Subcutaneous adipose tissue (tissue), 4 donors: ENCODE results near the gene HOXA13. TPM values are rescaled to one million over a fixed set of nuclear protein-coding genes. Genes with fewer than 3 reads are reported as not detected.

ENCODE experiments used
- total RNA-seq, 4 donors: library from RNA; depleted of rRNA; stranded (reverse); fragments of >200 nt; gene quantifications; one replicate each; pipeline ENCODE4 v1.1.0, GENCODE V29; 2016
- TF ChIP-seq, protein P1 (sequence below): fragments of 450-650 bp; IDR thresholded peaks from one replicate; pipeline ENCODE4 v1.5.1; 2016; ENCODE audit warnings: low read depth, mild to moderate bottlenecking, control low read depth, antibody characterized with exemption, moderate library complexity

HOXA13 gene
- total RNA-seq, 4 donors from 2014 or later, result 0.44 to 0.68 (median 0.65) TPM; not detected in 1

DNA sequence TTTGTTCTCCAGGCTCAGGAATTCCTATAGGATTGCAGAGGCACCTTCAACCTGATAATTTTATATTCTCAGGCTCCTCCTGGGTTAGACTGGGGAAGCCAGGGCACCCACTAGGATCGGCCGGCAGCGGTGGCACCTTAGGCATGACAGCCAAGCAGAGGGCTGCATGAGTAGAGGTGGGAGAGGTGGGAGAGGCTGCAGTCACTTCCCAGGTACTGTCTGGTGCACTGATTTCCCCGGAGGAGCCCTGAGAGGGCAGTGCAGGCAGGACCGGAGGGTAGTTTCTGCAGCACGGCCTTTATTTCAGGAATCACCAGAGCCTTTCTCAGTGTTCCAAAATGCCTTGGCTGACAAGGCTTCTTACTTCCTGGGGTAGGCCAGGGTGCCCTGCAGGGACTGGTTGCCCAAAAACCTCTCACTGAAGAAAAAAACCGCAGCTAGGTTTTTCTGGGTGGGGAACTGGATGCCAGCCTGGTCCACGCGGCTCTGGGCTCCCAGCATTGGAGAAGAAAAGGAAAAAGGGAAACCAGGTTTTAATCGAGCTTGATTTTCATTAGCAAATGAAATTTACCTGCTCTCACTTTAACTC lies 3.6 kb upstream of the HOXA13 start:
- TF ChIP-seq, protein P1, sequence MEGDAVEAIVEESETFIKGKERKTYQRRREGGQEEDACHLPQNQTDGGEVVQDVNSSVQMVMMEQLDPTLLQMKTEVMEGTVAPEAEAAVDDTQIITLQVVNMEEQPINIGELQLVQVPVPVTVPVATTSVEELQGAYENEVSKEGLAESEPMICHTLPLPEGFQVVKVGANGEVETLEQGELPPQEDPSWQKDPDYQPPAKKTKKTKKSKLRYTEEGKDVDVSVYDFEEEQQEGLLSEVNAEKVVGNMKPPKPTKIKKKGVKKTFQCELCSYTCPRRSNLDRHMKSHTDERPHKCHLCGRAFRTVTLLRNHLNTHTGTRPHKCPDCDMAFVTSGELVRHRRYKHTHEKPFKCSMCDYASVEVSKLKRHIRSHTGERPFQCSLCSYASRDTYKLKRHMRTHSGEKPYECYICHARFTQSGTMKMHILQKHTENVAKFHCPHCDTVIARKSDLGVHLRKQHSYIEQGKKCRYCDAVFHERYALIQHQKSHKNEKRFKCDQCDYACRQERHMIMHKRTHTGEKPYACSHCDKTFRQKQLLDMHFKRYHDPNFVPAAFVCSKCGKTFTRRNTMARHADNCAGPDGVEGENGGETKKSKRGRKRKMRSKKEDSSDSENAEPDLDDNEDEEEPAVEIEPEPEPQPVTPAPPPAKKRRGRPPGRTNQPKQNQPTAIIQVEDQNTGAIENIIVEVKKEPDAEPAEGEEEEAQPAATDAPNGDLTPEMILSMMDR, result no peak

DNA sequence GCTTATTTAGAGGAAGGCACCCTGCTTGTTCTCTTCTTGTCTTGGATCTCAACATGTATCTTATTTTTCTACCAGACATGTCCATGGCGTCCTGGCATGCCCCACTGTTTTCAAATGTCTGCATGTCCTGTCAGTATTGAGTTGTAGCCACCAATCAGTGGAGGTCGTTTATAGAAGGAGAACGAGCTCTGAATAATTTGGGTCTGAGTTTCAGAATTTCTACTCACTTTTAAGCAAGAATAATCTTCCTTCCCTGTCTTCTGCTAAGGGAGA lies 2.9 kb upstream of the HOXA13 start:
- TF ChIP-seq, protein P1, result no peak

DNA sequence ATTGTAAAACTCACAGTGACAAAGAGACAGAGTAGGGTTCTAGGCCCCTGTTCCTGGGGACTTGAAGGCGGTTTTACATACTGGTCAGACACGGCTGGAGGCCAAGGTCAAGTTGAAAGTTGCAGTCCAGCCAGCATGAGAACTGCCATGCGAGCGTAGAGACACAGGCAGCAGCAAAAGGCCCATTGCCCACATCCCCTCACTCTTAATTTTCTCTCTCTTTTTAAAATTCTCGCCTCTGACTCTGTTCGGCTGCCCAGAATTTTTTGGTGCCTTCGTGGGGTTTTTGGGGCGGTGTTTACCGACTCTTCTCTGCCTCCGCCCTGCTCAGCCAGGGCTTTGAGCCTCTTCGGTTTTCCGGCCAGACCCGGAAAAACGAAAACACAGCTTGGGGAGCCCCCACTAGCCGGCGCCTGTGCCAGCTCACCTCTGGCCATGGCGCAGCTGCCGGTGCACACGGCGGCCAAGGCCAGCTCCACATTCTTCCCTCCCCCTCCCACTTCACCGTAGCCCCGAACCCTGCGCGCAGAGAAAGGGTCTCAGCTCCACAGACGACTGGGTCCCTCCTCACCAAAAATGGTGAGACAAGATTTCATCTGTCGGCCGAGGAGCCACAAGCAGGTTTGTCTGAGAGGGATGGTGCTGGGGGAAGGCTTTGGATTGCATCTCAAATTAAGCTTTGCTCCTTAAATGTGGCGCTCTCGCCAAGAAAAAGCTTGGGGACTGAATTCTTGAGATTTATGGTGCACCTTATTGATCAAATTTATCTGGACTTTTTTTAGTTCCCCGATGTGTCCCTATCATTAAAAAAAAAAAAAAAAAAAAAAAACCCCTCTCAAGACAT lies 2.3 kb upstream of the HOXA13 start:
- TF ChIP-seq, protein P1, result no peak

DNA sequence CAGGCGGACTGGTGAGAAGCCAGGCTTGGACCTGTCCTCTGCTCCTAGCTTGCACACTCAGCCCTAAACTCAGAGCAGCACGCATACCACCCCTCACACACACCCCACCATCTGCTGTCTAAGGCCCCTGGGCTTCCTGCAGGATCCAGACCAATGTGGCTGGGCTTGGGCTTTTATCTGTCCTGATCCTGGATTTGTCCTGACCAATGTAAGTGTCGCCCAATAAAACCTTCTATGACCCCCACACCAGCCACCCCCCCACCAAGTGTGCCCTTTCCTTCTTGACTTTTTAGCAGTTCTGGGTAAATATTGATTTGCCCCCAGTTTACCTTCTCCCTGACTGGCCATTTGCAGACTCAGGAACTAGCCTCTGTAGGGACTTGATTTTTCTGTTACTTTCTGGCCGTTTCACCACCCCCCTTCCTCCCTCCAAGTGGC lies 1.7 kb upstream of the HOXA13 start:
- TF ChIP-seq, protein P1, result no peak

DNA sequence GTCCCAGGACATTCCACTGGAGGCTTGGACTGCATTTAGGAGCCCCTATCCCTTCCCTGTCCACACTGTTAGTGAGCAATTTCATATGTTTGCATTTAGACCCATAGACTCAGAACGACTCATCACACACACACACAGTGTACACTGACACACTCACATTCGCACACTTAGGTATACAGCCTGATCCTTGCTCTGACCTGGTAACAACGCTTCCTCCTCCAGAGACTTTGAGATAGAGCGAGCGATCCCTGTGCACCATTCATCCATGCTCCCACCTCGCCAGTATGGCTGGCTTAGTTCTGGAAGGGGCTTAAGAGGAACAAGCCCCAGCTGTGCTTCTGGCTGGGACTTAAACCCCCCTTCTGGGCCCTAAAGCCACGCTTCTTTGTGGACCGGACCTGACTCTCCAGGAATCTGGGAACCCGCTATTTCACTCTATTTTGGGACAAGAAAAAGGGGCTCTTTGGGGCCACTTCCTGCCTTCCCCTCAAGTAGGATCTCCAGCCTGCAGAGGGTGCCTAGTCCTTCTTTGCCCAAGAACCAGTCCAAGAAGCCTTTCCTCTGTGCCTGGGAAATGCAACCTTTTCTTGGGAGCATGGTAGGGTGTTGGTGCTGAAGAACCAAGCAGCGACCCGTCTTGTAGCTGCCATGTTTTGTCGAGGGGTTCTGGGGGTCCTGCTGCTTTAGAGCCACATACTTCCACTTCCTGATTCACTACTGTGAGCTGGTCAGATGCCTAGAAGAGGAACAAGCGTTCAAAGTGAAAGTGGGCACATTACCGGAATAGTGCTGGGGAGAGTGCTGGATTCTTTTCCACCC lies 1.1 kb upstream of the HOXA13 start:
- TF ChIP-seq, protein P1, result no peak

DNA sequence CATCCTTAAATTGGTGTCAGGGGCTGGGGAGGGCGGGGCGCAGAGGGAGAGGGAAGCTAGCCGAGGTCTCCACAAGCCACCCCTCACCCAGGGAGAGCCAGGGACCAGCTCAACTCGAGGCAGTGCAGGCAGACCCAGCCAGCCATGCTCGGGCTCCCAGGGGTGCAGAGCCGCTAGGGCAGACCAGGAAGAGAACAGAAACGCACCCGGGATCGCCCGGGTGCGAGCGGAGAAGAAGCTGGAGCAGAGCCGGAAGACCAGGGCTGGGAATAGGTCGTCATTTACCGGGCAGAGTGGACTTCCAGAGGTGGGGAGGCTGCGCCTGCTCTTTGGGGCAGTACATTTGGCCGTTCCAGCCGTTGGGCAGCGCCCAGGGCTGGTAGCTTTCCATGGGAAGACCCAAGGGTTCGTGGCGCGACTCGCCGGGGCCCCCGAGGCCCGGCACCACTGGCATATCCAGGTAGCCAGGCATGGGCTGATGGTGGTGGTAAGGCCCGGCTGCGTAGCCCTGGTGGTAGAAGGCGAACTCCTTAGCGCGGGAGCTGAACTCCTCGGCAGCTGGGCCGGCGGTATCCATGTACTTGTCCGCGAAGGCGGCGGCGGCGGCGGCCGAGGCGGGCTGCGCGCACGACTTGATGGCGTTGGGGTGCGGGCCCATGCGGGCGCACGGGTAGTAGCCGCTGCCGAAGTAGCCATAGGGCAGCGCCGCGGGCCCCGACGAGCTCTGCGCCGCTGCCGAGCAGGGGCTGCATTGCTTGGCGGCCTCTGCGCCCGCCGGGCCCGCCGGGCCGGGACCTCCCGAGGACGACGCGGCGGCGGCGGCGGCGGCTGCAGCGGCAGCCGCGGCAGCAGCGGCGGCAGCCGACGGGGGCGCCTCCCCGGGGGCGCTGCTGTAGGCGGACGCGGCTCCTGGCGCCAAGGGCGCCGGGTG lies 755 bp downstream of the HOXA13 start:
- TF ChIP-seq, protein P1, result no peak
